IPS-18a (cell line): ENCODE measurements around the gene EMC6.
A peak's percentile ranks its signal among the peaks of the same experiment; 100 is the strongest.

Experiments used
- H3K27ac ChIP-seq: one replicate; pipeline ENCODE4 v1.5.1; 2013; ENCODE audit warnings: low read length
- H3K27me3 ChIP-seq: one replicate; pipeline ENCODE4 v1.6.1; 2013; ENCODE audit warnings: mild to moderate bottlenecking, low read length; ENCODE audit not compliant: control insufficient read depth, insufficient read depth
- H3K36me3 ChIP-seq: one replicate; pipeline ENCODE4 v1.6.1; 2013; ENCODE audit warnings: low read depth, low read length; ENCODE audit not compliant: control insufficient read depth
- H3K4me1 ChIP-seq: one replicate; pipeline ENCODE4 v1.6.1; 2013; ENCODE audit warnings: low read depth, low read length; ENCODE audit not compliant: control insufficient read depth
- H3K4me3 ChIP-seq: one replicate; pipeline ENCODE4 v1.5.1; 2013; ENCODE audit warnings: low read length
- H3K9ac ChIP-seq: one replicate; pipeline ENCODE4 v1.6.1; 2013; ENCODE audit warnings: mild to moderate bottlenecking, low read length, moderate library complexity
- H3K9me3 ChIP-seq: one replicate; pipeline ENCODE4 v1.6.1; 2013; ENCODE audit warnings: low read depth, low read length; ENCODE audit not compliant: control insufficient read depth

EMC6 gene

DNA sequence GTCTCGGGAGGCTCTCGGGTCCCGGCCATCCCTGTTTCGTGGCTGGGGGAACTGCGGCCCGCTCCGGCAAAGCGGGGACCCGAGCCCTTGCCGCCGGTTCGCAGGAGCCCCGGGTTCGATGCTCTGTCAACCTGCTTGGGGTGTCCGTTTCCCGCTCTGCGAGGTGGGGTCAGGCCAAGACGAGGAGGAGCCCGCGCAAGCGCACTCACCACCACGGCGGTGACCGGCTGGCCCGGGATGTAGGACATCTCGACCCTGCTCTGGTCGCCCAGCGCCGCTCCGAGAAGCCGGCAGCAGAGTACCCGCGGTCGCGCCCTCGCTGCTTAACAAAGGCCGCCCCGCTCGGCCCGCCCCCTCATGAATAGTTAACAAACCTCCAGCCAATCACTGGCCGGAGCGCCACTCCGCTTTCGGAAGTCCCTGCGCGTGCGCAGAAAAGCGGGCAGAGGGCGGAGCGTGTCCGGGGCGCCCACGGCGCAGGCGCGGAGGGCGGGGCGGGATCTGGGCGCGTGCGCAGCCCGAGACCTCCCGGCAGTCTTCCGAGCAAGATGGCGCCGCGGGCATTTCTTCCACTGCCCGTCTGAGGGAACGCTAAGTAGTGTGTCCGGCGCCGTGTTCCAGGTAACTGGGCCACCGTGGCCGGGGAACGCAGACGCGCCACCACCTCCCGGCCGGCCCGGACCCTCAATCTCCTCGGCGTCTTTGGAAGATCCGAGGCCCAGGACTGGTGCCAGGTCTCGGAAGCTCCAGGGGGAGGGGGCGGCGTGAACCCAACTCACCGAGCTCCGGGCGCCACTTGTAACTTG is at the start of gene EMC6, which contains the start of gene TAX1BP3:
TSS of gene EMC6 (plus strand) at position 534 of the 806 bp plus-strand sequence. CDS start 335 bp downstream, outside the sequence.
TSS of gene TAX1BP3 (minus strand) at position 300 of the 806 bp plus-strand sequence. CDS start at position 248, 52 bp downstream.
- Histone ChIP-seq H3K27me3 (no peaks in the 10 kb centered on the region), H3K27ac (peak within 1 kb of the TSS; percentile 64), H3K9ac (peak within 1 kb of the TSS; percentile 94), H3K4me1 (peaks cover 3% of the 10 kb centered on the region), H3K36me3 (no peaks in the 10 kb centered on the region), H3K9me3 (no peaks in the 10 kb centered on the region), H3K4me3 (peak within 1 kb of the TSS; percentile 92)

DNA sequence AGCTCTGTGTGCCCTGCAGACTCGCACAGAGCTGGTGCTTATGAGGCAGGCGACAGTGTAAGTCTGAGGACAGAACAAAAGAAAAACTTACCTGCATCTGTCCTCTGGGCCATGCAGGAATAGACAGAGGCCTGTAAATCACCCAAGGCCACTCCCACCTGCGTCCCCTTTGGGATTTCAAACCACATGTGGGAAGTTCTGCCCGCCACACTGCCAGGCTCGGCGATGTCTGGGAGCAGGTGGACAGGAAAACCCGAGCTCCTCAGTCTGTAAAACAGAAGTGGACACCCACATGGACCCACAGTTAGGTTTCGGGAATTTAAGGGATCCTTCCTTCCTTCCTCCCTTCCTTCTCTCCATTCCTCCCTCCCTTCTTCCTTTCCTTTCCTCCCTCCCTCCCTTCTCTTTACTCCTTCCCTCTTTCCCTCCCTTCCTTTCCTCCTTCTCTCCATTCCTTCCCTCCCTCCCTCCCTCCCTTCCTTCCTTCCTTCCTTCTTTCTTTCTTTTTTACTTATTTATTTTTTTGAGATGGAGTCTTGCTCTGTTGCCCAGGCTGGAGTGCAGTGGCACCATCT is 47.4 kb upstream of the EMC6 start:
- no peaks in the 10 kb centered on the region for H3K9me3 ChIP-seq
- no peak overlapping the region for H3K9ac ChIP-seq
- H3K4me3 ChIP-seq: no peak overlapping the region
- H3K27me3 ChIP-seq: no peaks in the 10 kb centered on the region
- H3K36me3 ChIP-seq: peaks cover 59% of the 10 kb centered on the region
- H3K4me1 ChIP-seq: no peaks in the 10 kb centered on the region
- no peak overlapping the region for H3K27ac ChIP-seq

DNA sequence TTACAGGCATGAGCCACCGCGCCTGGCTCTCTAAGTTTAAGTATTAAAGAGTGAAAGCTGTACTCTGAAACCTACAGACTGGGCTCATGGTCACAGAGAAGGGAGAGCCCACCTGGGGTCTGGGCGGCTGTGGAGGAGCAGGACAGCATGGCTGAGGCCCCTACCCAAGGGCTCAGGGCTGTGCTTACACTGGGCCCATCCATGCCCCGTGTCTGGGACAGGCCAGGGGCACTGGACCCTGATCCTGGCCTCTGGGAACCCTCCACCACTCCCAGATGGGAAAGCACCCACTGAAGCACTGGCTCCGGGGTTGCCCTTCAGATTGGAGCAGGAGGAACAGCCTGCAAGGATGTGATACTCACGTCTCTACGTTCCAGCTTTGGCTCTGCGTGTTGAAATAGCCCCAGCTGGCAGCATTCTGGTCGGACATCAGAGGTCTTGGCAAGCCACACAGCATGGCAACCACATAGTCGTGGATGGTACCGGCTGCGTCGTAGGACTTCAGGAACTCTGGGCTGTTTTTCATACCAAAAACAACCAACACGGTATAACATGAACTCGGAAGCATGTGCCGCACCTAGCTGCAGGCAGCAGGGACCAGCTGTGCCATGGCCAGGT is 45.5 kb upstream of the EMC6 start:
- no peak overlapping the region for H3K9ac ChIP-seq
- peaks cover 54% of the 10 kb centered on the region for H3K36me3 ChIP-seq
- no peaks in the 10 kb centered on the region for H3K27me3 ChIP-seq
- H3K4me1 ChIP-seq: no peaks in the 10 kb centered on the region
- H3K27ac ChIP-seq: no peak overlapping the region
- no peaks in the 10 kb centered on the region for H3K9me3 ChIP-seq
- no peak overlapping the region for H3K4me3 ChIP-seq

DNA sequence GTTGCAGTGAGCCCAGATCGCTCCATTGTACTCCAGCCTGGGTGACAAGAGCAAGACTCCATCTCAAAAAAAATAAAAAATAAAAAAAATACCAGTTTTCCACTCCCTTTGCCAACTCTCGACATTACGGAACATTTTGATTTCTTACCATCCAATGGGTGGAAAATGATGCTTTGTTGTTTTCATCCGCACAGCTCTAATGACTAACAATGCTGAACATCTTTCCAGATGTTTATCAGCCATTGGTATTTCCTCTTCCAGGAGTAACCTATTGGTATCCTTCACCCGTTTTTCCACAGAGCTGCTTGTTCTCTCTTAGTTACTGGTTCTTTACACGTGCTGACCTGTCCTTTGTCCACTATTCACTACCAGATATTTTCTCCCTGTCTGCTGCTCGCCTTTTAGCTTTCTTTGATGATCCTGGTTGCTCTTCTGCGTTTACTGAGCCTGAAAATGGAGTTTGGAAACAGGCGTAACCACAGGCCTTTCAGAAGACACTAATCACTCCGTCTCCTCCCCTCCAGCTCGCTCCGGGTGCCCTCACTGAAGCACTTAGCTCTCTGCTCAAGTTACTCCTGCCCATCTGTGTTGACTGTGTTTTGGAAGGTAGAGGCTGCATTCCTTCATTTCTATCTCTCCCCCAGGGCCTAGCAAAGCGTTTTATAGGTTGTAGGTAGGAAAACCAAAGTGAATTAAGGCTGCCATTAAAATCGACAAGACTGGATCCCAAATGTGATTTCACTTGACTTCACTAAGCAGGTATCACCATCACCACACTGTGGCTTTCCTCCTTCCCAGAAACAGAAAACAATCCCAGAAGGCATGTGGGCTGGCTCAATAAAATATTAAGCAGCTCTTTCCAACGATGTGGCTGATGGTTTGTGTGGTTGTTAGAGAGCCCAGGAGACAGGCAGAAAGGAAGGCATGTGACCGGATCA is 41.5 kb upstream of the EMC6 start:
- H3K9ac ChIP-seq: no peak overlapping the region
- H3K4me1 ChIP-seq: no peaks in the 10 kb centered on the region
- H3K9me3 ChIP-seq: no peaks in the 10 kb centered on the region
- peaks cover 44% of the 10 kb centered on the region for H3K36me3 ChIP-seq
- H3K27me3 ChIP-seq: no peaks in the 10 kb centered on the region
- H3K4me3 ChIP-seq: no peak overlapping the region
- no peak overlapping the region for H3K27ac ChIP-seq

DNA sequence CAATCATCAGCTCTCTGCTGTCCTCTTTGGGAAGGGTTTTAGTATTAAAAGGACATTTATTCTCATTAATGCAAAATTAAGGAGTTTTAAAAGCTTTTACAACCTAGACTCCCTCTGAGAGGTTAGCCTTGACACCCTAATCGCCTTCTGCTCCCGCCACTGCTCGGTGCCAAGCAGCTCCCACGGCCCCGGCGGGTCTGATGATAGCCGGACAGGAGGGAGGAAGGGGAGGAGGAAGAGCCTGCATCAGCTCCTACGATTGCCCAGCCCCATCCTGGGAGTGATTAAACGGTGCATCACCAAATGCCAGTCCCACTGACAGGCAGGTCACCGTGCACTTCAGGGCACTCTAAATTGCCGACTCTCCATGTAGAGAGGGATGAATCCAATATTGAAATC is 40.8 kb upstream of the EMC6 start:
- Histone ChIP-seq H3K9me3 (no peaks in the 10 kb centered on the region), H3K27me3 (no peaks in the 10 kb centered on the region), H3K4me1 (no peaks in the 10 kb centered on the region), H3K9ac (no peak overlapping the region), H3K27ac (no peak overlapping the region), H3K36me3 (peaks cover 39% of the 10 kb centered on the region), H3K4me3 (no peak overlapping the region)

DNA sequence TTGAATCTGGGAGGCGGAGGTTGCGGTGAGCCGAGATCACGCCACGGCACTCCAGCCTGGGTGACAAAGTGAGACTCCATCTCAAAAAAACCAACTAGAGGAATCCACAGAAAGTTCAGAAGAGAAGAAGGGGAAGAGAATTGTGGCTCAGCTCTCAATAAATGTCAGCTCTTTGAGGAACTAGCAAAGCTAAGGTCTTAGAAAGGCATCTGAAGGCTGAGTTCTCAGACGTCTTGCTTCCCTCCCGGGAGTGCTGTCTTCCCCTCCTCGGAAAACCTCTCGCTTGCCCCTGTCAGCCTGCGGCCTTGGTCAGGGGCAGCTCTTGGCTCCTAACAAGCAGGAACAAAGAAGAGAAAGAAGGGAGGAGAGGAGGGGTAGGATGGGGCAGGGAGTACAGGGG is 37.8 kb upstream of the EMC6 start:
- Histone ChIP-seq H3K9ac (no peak overlapping the region), H3K4me1 (no peaks in the 10 kb centered on the region), H3K36me3 (peaks cover 21% of the 10 kb centered on the region), H3K27me3 (no peaks in the 10 kb centered on the region), H3K9me3 (no peaks in the 10 kb centered on the region), H3K4me3 (no peak overlapping the region), H3K27ac (no peak overlapping the region)

DNA sequence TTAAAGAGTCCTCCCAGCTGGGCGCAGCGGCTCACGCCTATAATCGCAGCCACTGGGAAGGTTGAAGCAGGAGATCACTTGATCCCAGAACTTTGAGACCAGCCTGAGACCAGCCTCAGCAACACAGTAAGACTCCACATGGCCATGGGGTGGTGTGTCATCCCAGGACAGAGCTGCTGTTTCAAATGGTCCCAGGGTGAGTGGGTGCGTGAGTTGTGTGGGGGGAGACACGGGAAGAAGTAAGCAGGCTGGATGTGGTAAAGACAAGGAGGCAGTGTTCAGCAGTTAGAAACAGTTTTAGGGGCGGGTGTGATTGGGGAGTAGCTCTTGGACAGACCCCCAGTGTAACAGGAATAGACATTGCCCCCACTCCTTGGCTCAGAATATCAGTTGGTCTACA is 36.3 kb upstream of the EMC6 start:
- no peak overlapping the region for H3K4me3 ChIP-seq
- H3K9me3 ChIP-seq: no peaks in the 10 kb centered on the region
- peaks cover 21% of the 10 kb centered on the region for H3K36me3 ChIP-seq
- no peaks in the 10 kb centered on the region for H3K4me1 ChIP-seq
- H3K27me3 ChIP-seq: no peaks in the 10 kb centered on the region
- no peak overlapping the region for H3K27ac ChIP-seq
- H3K9ac ChIP-seq: no peak overlapping the region

DNA sequence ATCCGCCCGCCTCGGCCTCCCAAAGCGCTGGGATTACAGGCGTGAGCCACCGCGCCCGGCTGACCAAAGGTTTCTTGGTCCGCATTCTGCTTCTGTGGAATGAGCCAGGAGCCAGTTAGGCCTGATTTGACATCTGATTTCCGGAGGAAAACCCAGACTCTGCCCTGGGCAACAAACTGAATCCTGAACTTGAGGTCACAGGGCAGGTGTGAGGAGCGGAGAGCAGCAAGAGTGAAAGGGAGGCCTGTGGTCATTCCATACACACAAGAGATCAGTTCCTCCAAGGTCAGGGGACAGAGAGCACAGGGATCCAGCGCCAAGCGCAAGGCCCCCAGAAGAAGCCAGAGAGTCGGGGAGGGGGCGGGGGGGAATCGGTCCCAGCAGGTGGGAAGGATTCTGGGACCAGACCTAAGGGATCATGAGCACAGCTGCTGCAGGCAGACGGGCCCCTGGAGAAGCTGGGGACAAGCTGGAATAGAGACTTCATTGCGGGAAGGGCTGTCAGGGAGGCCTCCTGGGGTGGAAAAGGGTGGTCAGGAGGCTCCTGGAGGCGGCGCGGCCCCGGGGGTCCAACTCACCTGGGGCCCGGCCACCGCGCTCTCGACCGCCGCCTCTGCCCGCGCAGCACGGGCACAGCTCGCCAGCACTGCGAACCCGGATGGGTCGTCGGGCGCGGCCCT is 33.0 kb upstream of the EMC6 start:
- peak overlapping the region; percentile 79 for H3K9ac ChIP-seq
- no peaks in the 10 kb centered on the region for H3K4me1 ChIP-seq
- no peaks in the 10 kb centered on the region for H3K9me3 ChIP-seq
- H3K36me3 ChIP-seq: no peaks in the 10 kb centered on the region
- no peaks in the 10 kb centered on the region for H3K27me3 ChIP-seq
- no peak overlapping the region for H3K27ac ChIP-seq
- H3K4me3 ChIP-seq: peak overlapping the region; percentile 86

DNA sequence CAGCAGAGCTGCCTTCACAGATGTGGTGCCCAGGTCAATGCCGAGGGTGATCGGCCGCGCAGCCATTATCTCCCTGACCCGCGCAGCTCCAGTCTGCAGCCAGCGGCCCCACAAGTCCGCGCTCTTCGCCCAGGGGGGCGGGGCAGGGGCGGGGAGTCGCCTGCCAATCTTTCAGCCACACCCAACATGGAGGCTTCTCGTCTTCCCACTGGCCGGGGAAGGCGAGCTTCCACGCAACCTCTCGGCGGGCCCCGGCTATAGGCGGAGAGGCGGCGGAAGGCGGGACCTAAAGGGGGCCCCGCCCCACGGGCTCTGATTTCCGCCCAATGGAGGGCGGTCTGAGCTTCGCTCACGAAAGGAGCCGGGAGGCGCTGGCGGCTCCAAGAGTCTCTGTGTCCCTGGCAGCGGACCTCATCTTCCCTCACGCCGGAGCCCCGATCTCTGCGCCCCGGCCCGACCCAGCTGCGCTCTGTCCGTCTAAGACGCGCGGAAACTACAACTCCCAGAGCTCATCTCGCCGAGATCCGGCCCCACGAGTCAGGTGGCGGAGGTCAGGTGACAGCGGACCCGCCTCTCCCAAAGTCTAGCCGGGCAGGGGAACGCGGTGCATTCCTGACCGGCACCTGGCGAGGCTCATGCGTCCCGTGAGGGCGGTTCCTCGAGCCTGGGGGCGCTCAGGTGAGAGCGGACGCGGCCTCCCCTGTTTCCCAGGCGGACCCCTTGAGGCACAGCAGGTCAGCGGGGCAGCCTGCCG is 32.3 kb upstream of the EMC6 start, which contains the start of the genes CTNS and SHPK:
TSS of gene CTNS (plus strand) at position 607 of the 754 bp plus-strand sequence. CDS start 3,447 bp downstream, outside the sequence.
TSS of gene SHPK (minus strand) at position 97 of the 754 bp plus-strand sequence. CDS start at position 66, 31 bp downstream.
- Histone ChIP-seq H3K9ac (peak within 1 kb of the TSS; percentile 79), H3K27ac (no peak within 1 kb of the TSS), H3K4me3 (peak within 1 kb of the TSS; percentile 86), H3K4me1 (no peaks in the 10 kb centered on the region), H3K36me3 (no peaks in the 10 kb centered on the region), H3K9me3 (no peaks in the 10 kb centered on the region), H3K27me3 (no peaks in the 10 kb centered on the region)

DNA sequence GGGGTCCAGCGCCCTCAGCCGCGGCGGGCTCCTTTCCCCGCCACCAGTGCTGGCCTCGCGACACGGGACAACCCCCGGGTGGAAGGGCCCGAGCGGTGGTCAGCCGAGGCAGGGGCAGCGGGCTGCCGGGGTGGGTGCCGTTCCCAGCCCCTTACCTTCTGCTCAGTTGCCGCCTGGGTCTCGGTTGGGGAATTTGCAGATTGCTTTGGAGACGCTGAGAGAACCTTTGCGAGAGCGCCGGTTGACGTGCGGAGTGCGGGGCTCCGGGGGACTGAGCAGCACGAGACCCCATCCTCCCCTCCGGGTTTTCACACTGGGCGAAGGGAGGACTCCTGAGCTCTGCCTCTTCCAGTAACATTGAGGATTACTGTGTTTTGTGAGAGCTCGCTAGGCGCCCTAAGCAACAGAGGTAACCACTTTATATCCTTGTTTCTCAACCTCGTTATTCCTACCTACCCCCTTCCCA is 31.7 kb upstream of the EMC6 start:
- Histone ChIP-seq H3K27me3 (no peaks in the 10 kb centered on the region), H3K4me1 (no peaks in the 10 kb centered on the region), H3K9me3 (no peaks in the 10 kb centered on the region), H3K9ac (peak overlapping the region; percentile 79), H3K27ac (no peak overlapping the region), H3K4me3 (peak overlapping the region; percentile 86), H3K36me3 (no peaks in the 10 kb centered on the region)
